ENCODE measurements around the gene ZC3H6. TPM values are rescaled to one million over a fixed set of nuclear protein-coding genes. Genes with fewer than 3 reads are reported as not detected.

ZC3H6 gene
- polyA plus RNA-seq, 1 of the 3 experiments (the other 2 are of a cell fraction): 0.71 TPM

- TF ChIP-seq MAX (IDR thresholded peaks at IDR 0.05; ENCODE audit: low read depth): no peak
- TF ChIP-seq MXI1 (IDR thresholded peaks at IDR 0.05; ENCODE audit: low read depth, low read length): no peak
- no peak for TF ChIP-seq FOXM1 (IDR thresholded peaks at IDR 0.05; ENCODE audit: low read depth)
Measured at GRCh38 chr2:112296407-112296806, 21.0 kb downstream of the ZC3H6 start (continued).

DNA sequence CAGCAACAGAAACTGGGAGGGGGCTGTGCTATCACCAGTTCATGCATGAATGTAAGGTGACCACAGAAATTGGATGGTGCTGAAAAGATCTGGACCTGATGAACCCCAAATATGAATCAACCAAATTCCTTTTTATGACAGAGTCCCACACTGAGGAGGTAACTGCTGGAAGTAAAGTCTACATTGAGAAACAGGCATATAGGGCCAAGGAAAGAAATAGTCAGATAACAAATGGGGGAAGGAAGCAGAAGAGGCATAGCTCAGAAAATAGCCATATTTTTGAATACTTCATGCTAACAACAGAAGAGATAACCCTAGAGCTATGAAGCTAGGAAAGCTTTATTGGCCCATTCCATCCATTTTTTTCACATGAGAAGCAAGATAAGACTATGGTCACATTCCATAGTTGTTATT is 25.8 kb downstream of the ZC3H6 start:
- no peak overlapping the region for H2AFZ ChIP-seq (ENCODE audit: low read depth)
- ChIA-PET POLR2A (no interaction called here), CTCF (no interaction called here)
- H3K27me3 ChIP-seq (ENCODE audit: insufficient read depth): no peaks in the 10 kb centered on the region
- H3F3A ChIP-seq (replicated peaks; ENCODE audit: insufficient read depth): peaks cover 9% of the 10 kb centered on the region
- no peaks in the 10 kb centered on the region for H4K20me1 ChIP-seq (ENCODE audit: insufficient read depth)
- TF ChIP-seq, protein P1, sequence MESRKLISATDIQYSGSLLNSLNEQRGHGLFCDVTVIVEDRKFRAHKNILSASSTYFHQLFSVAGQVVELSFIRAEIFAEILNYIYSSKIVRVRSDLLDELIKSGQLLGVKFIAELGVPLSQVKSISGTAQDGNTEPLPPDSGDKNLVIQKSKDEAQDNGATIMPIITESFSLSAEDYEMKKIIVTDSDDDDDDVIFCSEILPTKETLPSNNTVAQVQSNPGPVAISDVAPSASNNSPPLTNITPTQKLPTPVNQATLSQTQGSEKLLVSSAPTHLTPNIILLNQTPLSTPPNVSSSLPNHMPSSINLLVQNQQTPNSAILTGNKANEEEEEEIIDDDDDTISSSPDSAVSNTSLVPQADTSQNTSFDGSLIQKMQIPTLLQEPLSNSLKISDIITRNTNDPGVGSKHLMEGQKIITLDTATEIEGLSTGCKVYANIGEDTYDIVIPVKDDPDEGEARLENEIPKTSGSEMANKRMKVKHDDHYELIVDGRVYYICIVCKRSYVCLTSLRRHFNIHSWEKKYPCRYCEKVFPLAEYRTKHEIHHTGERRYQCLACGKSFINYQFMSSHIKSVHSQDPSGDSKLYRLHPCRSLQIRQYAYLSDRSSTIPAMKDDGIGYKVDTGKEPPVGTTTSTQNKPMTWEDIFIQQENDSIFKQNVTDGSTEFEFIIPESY (IDR thresholded peaks at IDR 0.05; ENCODE audit: borderline replicate concordance, low read depth): no peak
- TF ChIP-seq POLR2AphosphoS5 (IDR thresholded peaks at IDR 0.05; ENCODE audit: low read depth, low read length) (no peak), USF1 (IDR thresholded peaks at IDR 0.05; ENCODE audit: borderline replicate concordance, low read depth) (no peak), RXRA (IDR thresholded peaks at IDR 0.05; ENCODE audit: borderline replicate concordance, low read depth) (no peak), TCF12 (IDR thresholded peaks at IDR 0.05) (no peak), MXI1 (IDR thresholded peaks at IDR 0.05; ENCODE audit: low read depth, low read length) (no peak), ELF1 (IDR thresholded peaks at IDR 0.05) (no peak), YY1 (IDR thresholded peaks at IDR 0.05; ENCODE audit: low read depth) (no peak), NRF1 (IDR thresholded peaks at IDR 0.05; ENCODE audit: low read depth, low read length) (no peak), SMC3 (IDR thresholded peaks at IDR 0.05; ENCODE audit: low read depth, low read length) (no peak), SIN3A (IDR thresholded peaks at IDR 0.05; ENCODE audit: borderline replicate concordance, low read depth, low read length) (no peak), TAF1 (IDR thresholded peaks at IDR 0.05; ENCODE audit: borderline replicate concordance, low read depth, low read length) (no peak), PBX3 (IDR thresholded peaks at IDR 0.05) (no peak)
- no peak for DNase-seq
- peaks cover 8 to 10% of the 10 kb centered on the region in 2 experiments for H3K36me3 ChIP-seq (replicated peaks in 1 of 2; ENCODE audit: control insufficient read depth in 1 of 2, insufficient read depth in 2 of 2, low read length in 1 of 2)
- no peaks in the 10 kb centered on the region for H3K9me3 ChIP-seq
- H3K4me2 ChIP-seq: no peak overlapping the region
- H3K27ac ChIP-seq (ENCODE audit: low read depth in 2 of 2, low read length in 1 of 2): peak overlapping the region in 1 of 2 experiments; percentile 5; a peak in 1 of 4 replicates
- no peak overlapping the region for H3K4me3 ChIP-seq (ENCODE audit: low read depth in 2 of 2, low read length in 1 of 2)
- H3K9me2 ChIP-seq: no peaks in the 10 kb centered on the region
- H3K79me2 ChIP-seq (ENCODE audit: insufficient read depth): no peaks in the 10 kb centered on the region; the same call in 1 of the 2 replicates
- H3K4me1 ChIP-seq (ENCODE audit: control insufficient read depth in 1 of 2, insufficient read depth in 2 of 2, low read depth in 1 of 2, low read length in 1 of 2): peaks cover 0 to 5% of the 10 kb centered on the region in 2 experiments; a peak in 2 of 4 replicates
- H3K9ac ChIP-seq: no peak overlapping the region
